Measurements from ENCODE around the gene SQSTM1. TPM values are rescaled to one million over a fixed set of nuclear protein-coding genes. Genes with fewer than 3 reads are reported as not detected.

The SQSTM1 gene
- total RNA-seq, 4 donors from 2014 or later: 94.7 to 874 (median 439) TPM

DNA sequence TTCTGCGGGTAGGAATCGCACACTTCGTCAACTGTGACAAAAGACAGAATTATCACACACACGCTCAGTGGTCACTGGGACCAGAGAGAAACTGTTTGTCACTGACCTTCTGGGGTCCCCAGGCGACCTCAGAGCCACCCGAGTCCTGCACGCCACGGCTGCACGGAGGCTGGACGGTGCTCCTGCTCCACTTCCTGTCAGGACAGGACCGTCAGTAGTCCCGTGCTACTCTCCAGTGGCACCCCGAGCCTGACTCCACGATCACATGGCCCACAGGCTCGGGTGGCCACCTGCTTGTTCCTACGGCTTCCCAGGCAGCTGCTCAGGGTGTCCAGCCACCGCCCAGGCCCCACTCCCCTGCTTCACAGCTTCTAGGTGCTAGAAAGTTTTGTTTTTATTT is 20.1 kb downstream of the SQSTM1 start:
- peaks cover 0 to 5% of the 10 kb centered on the region in 2 donors for H3K9me3 ChIP-seq
- no peaks in the 10 kb centered on the region for H3K4me1 ChIP-seq
- no peak overlapping the region for H3K4me3 ChIP-seq
- no peak for DNase-seq
- H3K36me3 ChIP-seq: no peaks in the 10 kb centered on the region
- TF ChIP-seq, protein P1, sequence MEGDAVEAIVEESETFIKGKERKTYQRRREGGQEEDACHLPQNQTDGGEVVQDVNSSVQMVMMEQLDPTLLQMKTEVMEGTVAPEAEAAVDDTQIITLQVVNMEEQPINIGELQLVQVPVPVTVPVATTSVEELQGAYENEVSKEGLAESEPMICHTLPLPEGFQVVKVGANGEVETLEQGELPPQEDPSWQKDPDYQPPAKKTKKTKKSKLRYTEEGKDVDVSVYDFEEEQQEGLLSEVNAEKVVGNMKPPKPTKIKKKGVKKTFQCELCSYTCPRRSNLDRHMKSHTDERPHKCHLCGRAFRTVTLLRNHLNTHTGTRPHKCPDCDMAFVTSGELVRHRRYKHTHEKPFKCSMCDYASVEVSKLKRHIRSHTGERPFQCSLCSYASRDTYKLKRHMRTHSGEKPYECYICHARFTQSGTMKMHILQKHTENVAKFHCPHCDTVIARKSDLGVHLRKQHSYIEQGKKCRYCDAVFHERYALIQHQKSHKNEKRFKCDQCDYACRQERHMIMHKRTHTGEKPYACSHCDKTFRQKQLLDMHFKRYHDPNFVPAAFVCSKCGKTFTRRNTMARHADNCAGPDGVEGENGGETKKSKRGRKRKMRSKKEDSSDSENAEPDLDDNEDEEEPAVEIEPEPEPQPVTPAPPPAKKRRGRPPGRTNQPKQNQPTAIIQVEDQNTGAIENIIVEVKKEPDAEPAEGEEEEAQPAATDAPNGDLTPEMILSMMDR (IDR thresholded peaks at IDR 0.05): no peak
- TF ChIP-seq POLR2A (IDR thresholded peaks at IDR 0.05): no peak
- H3K27ac ChIP-seq: no peak overlapping the region
- H3K27me3 ChIP-seq: no peaks in the 10 kb centered on the region
- intact Hi-C loops (cut with DNase I; ENCODE audit: low total_unique reads): no loop called here

DNA sequence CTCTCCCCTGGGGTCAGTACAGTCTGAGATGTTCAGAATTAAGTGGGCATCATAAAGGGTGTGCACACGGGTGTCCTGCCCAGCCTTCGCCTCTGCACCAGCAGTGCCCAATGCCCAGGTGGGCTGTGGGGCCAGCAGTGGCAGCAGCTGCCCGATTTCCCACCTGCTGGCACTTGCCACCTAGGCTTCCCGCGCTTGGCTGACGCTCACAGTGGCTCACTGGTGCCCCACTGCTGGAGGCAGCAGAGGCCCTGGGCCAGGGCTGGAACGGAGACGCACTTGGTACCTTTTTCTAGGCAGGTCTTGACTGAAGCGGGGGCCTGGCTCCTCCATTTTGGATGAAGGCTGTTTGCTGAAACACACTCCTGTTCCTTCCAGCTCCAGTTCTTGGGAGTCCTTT is 20.9 kb downstream of the SQSTM1 start:
- no peak for DNase-seq
- Histone ChIP-seq H3K36me3 (no peaks in the 10 kb centered on the region), H3K4me3 (no peak overlapping the region), H3K27me3 (no peaks in the 10 kb centered on the region), H3K9me3 (peaks cover 0 to 5% of the 10 kb centered on the region in 2 donors), H3K27ac (no peak overlapping the region), H3K4me1 (no peaks in the 10 kb centered on the region)
- TF ChIP-seq POLR2A (IDR thresholded peaks at IDR 0.05): no peak
- TF ChIP-seq, protein P1 (IDR thresholded peaks at IDR 0.05): no peak
- intact Hi-C loops (cut with DNase I; ENCODE audit: low total_unique reads): no loop called here

DNA sequence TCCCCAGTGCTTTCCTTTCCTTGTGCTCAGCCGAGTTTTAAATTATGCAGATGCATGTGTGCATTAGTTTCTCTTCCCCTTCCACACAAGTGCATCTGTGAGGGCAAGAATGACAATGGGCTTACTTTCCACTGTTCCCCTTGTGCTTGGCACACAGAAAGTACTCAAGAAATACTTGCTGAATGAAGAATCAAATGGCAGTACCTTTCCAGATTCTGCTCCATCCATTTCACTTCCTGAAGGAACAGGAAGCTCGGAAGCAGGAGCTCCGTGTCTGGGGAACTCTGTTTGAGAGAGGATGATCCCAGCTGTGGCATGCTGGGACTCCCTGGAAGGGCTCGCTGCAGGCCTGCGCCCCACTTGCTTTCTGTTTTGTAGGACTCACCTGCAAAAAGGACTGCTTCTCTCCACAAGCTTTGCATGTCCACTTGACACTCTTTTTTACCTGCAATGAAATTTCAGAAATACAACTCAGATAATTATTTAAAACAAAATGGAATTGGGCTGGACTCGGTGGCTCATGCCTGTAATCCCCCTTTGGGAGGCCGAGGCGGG is 32.4 kb downstream of the SQSTM1 start:
- Histone ChIP-seq H3K27ac (no peak overlapping the region), H3K4me3 (no peak overlapping the region), H3K27me3 (no peaks in the 10 kb centered on the region), H3K36me3 (no peaks in the 10 kb centered on the region), H3K9me3 (no peaks in the 10 kb centered on the region), H3K4me1 (no peaks in the 10 kb centered on the region)
- no peak for DNase-seq
- intact Hi-C loops (cut with DNase I; ENCODE audit: low total_unique reads): no loop called here
- TF ChIP-seq, protein P1 (IDR thresholded peaks at IDR 0.05): no peak
- no peak for TF ChIP-seq POLR2A (IDR thresholded peaks at IDR 0.05)

DNA sequence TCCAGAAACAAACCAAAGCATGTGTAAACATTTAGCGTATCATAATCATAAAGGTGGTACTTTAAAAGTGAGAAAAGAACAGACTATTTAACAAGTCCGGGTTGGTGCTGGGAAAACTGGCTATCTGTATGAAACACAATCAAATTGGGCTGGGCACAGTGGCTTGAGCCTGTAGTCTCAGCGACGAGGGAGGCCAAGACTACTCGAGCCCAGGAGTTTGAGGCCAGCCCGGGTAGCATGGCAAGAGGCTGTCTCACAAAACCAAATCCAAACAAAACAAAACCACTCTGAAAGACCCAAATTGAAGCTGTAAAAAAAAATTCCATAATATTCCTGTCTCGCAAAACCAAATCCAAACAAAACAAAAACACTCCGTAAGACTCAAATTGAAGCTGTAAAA is 33.7 kb downstream of the SQSTM1 start:
- no peak overlapping the region for H3K4me3 ChIP-seq
- no peaks in the 10 kb centered on the region for H3K4me1 ChIP-seq
- no peaks in the 10 kb centered on the region for H3K27me3 ChIP-seq
- no peaks in the 10 kb centered on the region for H3K36me3 ChIP-seq
- H3K27ac ChIP-seq: no peak overlapping the region
- TF ChIP-seq POLR2A (IDR thresholded peaks at IDR 0.05): no peak
- no peak for DNase-seq
- no peaks in the 10 kb centered on the region for H3K9me3 ChIP-seq
- intact Hi-C loops (cut with DNase I; ENCODE audit: low total_unique reads): no loop called here

DNA sequence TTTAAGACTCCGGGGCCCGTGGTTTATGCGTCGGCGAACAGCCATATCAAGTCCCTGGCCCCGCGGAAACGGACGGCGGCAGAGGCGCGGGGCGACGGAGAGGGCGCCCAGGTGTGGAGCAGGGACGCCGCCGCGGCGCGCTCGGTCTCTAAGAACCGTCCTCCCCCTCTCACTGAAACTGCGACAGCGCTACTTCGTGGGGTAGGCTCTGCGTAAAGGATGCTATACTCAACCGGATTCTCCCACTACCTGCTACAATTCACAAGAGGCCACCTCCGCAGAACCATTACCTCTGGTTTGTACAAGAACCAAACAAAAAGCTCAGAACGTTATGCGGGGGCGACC is 37.5 kb downstream of the SQSTM1 start:
- TF ChIP-seq POLR2A (IDR thresholded peaks at IDR 0.05): no peak
- TF ChIP-seq, protein P1 (IDR thresholded peaks at IDR 0.05): no peak
- intact Hi-C loops (cut with DNase I; ENCODE audit: low total_unique reads): no loop called here
- H3K27ac ChIP-seq: peak overlapping the region; percentile 87 to 90
- peak overlapping the region; percentile 80 to 91 for H3K4me3 ChIP-seq
- H3K4me1 ChIP-seq: no peaks in the 10 kb centered on the region
- H3K27me3 ChIP-seq: no peaks in the 10 kb centered on the region
- H3K9me3 ChIP-seq: no peaks in the 10 kb centered on the region
- DNase-seq: no peak
- H3K36me3 ChIP-seq: no peaks in the 10 kb centered on the region
